H1 (cell line): ENCODE data around the gene GNAL. TPM values are rescaled to one million over a fixed set of nuclear protein-coding genes. Genes with fewer than 3 reads are reported as not detected.

Source experiments
- CBX8 ChIP-seq: fragments of 300-800, 300-1000 bp; sonication (generic); IDR thresholded peaks from 2 replicates; pipeline ENCODE4 v1.7.1; 2016; ENCODE audit warnings: low read depth, low read length, borderline replicate concordance
- CREB1 ChIP-seq: IDR thresholded peaks from 2 replicates; pipeline ENCODE4 v1.6.1; 2012; ENCODE audit warnings: inconsistent platforms
- CTCF ChIP-seq, 3 experiments: IDR thresholded peaks; 1 replicate in 2 of 3; 2 replicates in 1 of 3; pipeline versions ENCODE4 v1.5.1 to v1.6.1; 2011; ENCODE audit warnings: low read length in 3 of 3, mild to moderate bottlenecking in 3 of 3, inconsistent platforms in 2 of 3, low read depth in 1 of 3, moderate library complexity in 1 of 3; ENCODE audit not compliant: insufficient read depth in 1 of 3; ENCODE audit errors: control extremely low read depth in 1 of 3
- HDAC2 ChIP-seq, 2 experiments: fragments of 300-600 bp in 1 of 2; sonication (generic) in 1 of 2; IDR thresholded peaks; 2 replicates each; pipeline ENCODE4 v1.6.1; 2011 to 2012; ENCODE audit warnings: low read depth in 2 of 2, low read length in 2 of 2, mild to moderate bottlenecking in 2 of 2, moderate library complexity in 2 of 2, borderline replicate concordance in 1 of 2, inconsistent platforms in 1 of 2
- JUND ChIP-seq: IDR thresholded peaks from 2 replicates; pipeline ENCODE4 v1.6.1; 2011; ENCODE audit warnings: mild to moderate bottlenecking, improper control_type of control experiment, low read length
- NANOG ChIP-seq: IDR thresholded peaks from 2 replicates; pipeline ENCODE4 v1.6.1; 2011; ENCODE audit warnings: low read length, low read depth, mild to moderate bottlenecking, inconsistent platforms; ENCODE audit not compliant: insufficient read depth, poor library complexity, severe bottlenecking
- SP4 ChIP-seq: IDR thresholded peaks from 2 replicates; pipeline ENCODE4 v1.6.1; 2012; ENCODE audit warnings: low read length, inconsistent platforms
- polyA plus RNA-seq, 7 experiments: library from polyadenylated mRNA; depleted of rRNA in 3 of 7; stranded (reverse) in 5 of 7; unstranded in 2 of 7; fragments of >200 nt in 5 of 7; fragments of 200-250 nt in 2 of 7; gene quantifications; 1 replicate in 5 of 7; 2 replicates in 1 of 7; 4 replicates in 1 of 7; pipeline versions ENCODE4 v1.2.1 to v1.2.3, GENCODE V29; 2011 to 2013; ENCODE audit warnings: missing spikeins in 2 of 7, mixed read lengths in 2 of 7
- total RNA-seq: library from RNA; stranded (reverse); fragmentation: NEBNext Ultra II Directional; extraction: Animal tissue kit (Norgen Biotek cat#: 25700); gene quantifications from 2 replicates; pipeline ENCODE4 v1.2.1, GENCODE V29; 2021

The GNAL gene
- total and polyA plus RNA-seq, 2 of the 8 experiments (the other 6 are each of a cell fraction or from before 2014, with no cell fraction given): 13.2 to 18.3 TPM

- TF ChIP-seq CBX8 (no peak), HDAC2 (IDR thresholded peaks at IDR 0.05; ENCODE audit: borderline replicate concordance in 1 of 2, low read depth in 2 of 2, low read length in 2 of 2) (no peak), JUND (no peak), CREB1 (no peak), NANOG (no peak), CTCF (IDR thresholded peaks at IDR 0.05; ENCODE audit: control extremely low read depth in 1 of 3, insufficient read depth in 1 of 3, low read depth in 1 of 3, low read length in 3 of 3) (no peak), SP4 (no peak)
Observed at GRCh38 chr18:11754979-11755378, 65.9 kb downstream of the GNAL start (continued).
